ENCODE data around the gene NPTXR.

DNA sequence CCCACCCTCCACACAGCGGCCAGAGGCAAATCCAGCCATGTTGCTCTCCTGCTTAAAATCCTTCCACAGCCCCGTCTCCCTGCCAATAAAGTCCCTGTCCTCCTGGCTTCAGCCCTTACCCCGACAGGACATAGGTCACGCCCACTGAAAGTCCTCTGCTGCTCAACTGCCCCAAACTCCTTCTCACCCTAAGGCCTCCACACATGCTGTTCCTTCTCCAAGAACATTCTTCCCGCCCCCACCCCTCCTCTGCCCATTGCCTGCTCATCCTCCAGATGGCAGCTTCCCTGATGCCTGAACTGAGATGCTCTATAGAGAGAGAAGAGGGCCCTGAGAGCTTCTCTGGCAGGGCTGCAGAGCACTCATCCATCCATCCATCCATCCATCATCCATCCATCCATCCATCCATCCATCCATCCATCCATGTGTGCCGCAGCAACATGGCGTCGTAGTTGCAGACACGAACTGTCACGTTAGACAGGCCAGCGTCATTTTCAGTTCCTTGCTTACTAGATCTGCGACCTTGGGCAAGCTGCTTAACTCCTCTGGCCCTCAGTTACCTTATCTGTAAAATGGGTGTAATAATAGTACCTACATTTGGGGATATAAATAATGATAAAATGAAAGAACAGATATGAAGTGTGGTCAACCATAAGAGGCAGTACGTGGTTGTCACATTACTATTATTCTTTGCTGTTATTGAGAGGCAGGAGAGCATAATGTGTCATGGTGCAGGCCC, 9.4 kb downstream of the NPTXR start:
- TF ChIP-seq, protein P1, sequence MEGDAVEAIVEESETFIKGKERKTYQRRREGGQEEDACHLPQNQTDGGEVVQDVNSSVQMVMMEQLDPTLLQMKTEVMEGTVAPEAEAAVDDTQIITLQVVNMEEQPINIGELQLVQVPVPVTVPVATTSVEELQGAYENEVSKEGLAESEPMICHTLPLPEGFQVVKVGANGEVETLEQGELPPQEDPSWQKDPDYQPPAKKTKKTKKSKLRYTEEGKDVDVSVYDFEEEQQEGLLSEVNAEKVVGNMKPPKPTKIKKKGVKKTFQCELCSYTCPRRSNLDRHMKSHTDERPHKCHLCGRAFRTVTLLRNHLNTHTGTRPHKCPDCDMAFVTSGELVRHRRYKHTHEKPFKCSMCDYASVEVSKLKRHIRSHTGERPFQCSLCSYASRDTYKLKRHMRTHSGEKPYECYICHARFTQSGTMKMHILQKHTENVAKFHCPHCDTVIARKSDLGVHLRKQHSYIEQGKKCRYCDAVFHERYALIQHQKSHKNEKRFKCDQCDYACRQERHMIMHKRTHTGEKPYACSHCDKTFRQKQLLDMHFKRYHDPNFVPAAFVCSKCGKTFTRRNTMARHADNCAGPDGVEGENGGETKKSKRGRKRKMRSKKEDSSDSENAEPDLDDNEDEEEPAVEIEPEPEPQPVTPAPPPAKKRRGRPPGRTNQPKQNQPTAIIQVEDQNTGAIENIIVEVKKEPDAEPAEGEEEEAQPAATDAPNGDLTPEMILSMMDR (IDR thresholded peaks at IDR 0.05) = no peak
- TF ChIP-seq EP300 (IDR thresholded peaks at IDR 0.05) (no peak), POLR2A (IDR thresholded peaks at IDR 0.05) (no peak)
